Mucosa of descending colon (tissue), 3 donors: ENCODE measurements around the gene DNAH11. TPM values are rescaled to one million over a fixed set of nuclear protein-coding genes. Genes with fewer than 3 reads are reported as not detected.
"Not testable (repeated sequence)": the region's sequence is repeated elsewhere in the genome, so short reads cannot be mapped to it uniquely, and the experiment has no call there.

Experiments
- ATAC-seq: fragments of 200-7000 bp; cut with Tn5 transposase; one replicate; pipeline ENCODE4 v1.9.1; 2020; ENCODE audit warnings: mild to moderate bottlenecking, moderate library complexity
- DNase-seq, 3 donors: peaks; one replicate each; pipeline ENCODE4 v3.0.0-alpha.2; 2020
- H3K36me3 ChIP-seq: fragments of 200-600 bp; one replicate; pipeline ENCODE4 v1.8.0; 2021; ENCODE audit warnings: low read depth, mild to moderate bottlenecking
- H3K4me1 ChIP-seq: fragments of 200-600 bp; one replicate; pipeline ENCODE4 v1.8.0; 2021; ENCODE audit warnings: low read depth, mild to moderate bottlenecking
- H3K4me3 ChIP-seq: fragments of 200-600 bp; one replicate; pipeline ENCODE4 v1.8.0; 2021; ENCODE audit warnings: mild to moderate bottlenecking
- H3K9me3 ChIP-seq: fragments of 200-600 bp; one replicate; pipeline ENCODE4 v1.8.0; 2021; ENCODE audit warnings: mild to moderate bottlenecking
- intact Hi-C, 2 donors: fragments of 100-400 bp; cut with DNase I in 1 of 2; cut with micrococcal nuclease in 1 of 2; formaldehyde crosslinking; loops; one replicate each; pipeline versions ENCODE4 v1.11.0 to v1.11.1; 2022; cut with DNase I, micrococcal nuclease
- total RNA-seq, 3 donors: library from RNA; stranded (reverse); fragmentation: NEBNext Ultra II Directional in 2 of 3; extraction: Animal tissue kit (Norgen Biotek cat#: 25700) in 2 of 3; gene quantifications; one replicate each; pipeline versions ENCODE4 v1.2.1 to v1.2.4, GENCODE V29; 2021 to 2023
- TF ChIP-seq, protein P1 (sequence below): fragments of 200-600 bp; IDR thresholded peaks from one replicate; pipeline ENCODE4 v1.8.0; 2022; ENCODE audit warnings: antibody characterized with exemption, mild to moderate bottlenecking
- donor health status: DM: no; HTN: no; CAD: no; lungs with moderate emphysema.
- donor health status: DM: no; HTN: no; CAD: no.
- donor health status: DM: no; HTN: yes; CAD: no.

Gene DNAH11
- total RNA-seq, 3 donors from 2014 or later, result 0.02 to 0.47 (median 0.03) TPM

DNA sequence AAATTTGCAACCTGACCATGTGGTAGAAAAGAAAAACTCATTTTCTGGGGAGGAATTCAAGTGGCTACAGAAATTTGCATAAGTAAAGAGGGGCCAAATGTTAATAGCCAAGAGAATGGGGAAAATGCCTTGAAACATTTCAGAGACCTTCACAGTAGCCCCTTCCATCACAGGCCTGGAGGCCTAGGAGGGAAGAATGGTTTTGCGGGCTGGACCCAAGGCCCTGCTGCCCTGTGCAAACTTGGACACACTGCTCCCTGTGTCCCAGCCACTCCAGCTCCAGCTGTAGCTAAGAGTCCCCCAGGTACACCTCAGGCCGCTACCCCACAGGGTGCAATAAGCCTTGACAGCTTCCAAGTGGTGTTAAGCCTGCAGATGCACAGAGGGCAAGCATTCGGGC is 16.4 kb upstream of the DNAH11 start:
- DNase-seq (no peak), ATAC-seq (no peak)
- no peaks in the 10 kb centered on the region for H3K4me1 ChIP-seq
- no peaks in the 10 kb centered on the region for H3K36me3 ChIP-seq
- TF ChIP-seq, protein P1, sequence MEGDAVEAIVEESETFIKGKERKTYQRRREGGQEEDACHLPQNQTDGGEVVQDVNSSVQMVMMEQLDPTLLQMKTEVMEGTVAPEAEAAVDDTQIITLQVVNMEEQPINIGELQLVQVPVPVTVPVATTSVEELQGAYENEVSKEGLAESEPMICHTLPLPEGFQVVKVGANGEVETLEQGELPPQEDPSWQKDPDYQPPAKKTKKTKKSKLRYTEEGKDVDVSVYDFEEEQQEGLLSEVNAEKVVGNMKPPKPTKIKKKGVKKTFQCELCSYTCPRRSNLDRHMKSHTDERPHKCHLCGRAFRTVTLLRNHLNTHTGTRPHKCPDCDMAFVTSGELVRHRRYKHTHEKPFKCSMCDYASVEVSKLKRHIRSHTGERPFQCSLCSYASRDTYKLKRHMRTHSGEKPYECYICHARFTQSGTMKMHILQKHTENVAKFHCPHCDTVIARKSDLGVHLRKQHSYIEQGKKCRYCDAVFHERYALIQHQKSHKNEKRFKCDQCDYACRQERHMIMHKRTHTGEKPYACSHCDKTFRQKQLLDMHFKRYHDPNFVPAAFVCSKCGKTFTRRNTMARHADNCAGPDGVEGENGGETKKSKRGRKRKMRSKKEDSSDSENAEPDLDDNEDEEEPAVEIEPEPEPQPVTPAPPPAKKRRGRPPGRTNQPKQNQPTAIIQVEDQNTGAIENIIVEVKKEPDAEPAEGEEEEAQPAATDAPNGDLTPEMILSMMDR, result no peak
- H3K4me3 ChIP-seq, result no peak overlapping the region
- H3K9me3 ChIP-seq, result no peaks in the 10 kb centered on the region
- intact Hi-C loops, result no loop called here

- intact Hi-C loops, DNase-seq, H3K36me3 ChIP-seq, ATAC-seq, H3K4me1 ChIP-seq, H3K9me3 ChIP-seq, H3K4me3 ChIP-seq: not testable (repeated sequence)
Measured at GRCh38 chr7:21532485-21532884, 10.4 kb upstream of the DNAH11 start.

GRCh38 chr7:21533646-21534045 is 9.2 kb upstream of the DNAH11 start:
- H3K4me3 ChIP-seq, intact Hi-C loops: not testable (repeated sequence)

DNA sequence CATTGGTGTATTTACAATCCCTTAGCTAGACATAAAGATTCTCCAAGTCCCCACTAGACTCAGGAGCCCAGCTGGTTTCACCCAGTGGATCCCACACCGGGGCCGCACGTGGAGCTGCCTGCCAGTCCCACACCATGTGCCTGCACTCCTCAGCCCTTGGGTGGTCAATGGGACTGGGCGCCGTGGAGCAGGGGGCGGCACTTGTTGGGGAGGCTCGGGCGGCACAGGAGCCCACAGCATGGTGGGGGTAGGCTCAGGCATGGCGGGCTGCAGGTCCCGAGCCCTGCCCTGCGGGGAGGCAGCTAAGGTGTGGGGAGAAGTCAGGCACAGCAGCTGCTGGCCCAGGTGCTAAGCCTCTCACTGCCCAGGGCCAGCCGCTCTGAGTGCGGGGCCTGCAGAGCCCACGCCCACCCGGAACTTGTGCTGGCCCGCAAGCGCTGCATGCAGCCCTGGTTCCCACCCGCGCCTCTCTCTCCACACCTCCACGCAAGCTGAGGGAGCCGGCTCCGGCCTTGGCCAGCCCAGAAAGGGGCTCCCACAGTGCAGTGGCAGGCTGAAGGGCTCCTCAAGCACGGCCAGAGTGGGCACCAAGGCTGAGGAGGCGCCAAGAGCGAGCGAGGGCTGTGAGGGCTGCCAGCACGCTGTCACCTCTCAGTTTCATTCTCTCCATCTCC is 6.3 kb upstream of the DNAH11 start:
- DNase-seq, intact Hi-C loops, H3K4me1 ChIP-seq, H3K4me3 ChIP-seq, H3K36me3 ChIP-seq, ATAC-seq, H3K9me3 ChIP-seq: not testable (repeated sequence)

More at GRCh38 chr7:21533646-21534045, 9.2 kb upstream of the DNAH11 start:
- H3K36me3 ChIP-seq, DNase-seq, H3K9me3 ChIP-seq, ATAC-seq, H3K4me1 ChIP-seq: not testable (repeated sequence)

DNA sequence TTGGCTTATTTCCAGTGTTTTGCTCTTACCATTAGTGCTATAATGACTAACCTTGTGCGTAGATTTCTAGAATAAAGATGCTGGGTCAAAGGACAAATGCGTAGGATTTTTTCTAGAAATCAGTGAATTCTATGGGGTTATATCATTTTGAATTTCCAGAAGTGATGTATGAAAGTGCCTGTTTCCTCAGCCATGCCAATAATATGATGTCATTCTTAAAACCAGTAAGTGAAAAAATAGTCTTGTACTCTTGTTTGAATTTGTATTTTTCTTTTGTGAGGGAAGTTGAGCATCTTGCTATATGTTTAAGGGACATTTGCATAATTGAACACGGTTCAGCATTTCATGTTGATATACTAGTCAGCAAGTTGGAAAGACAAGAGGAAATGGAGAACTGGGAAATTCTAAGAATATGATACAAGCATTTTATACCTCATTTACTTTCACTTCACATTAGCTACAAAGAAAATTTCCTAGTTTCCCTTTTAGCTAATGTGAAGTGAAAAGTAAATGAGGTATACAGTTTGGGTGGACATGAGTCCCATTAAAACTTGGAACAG is 3.8 kb upstream of the DNAH11 start:
- no peak for DNase-seq
- Histone ChIP-seq H3K4me3 (no peak overlapping the region), H3K9me3 (no peaks in the 10 kb centered on the region), H3K36me3 (no peaks in the 10 kb centered on the region), H3K4me1 (peaks cover 7% of the 10 kb centered on the region)
- TF ChIP-seq, protein P1, result no peak
- no peak for ATAC-seq
- intact Hi-C loops, result no loop called here

DNA sequence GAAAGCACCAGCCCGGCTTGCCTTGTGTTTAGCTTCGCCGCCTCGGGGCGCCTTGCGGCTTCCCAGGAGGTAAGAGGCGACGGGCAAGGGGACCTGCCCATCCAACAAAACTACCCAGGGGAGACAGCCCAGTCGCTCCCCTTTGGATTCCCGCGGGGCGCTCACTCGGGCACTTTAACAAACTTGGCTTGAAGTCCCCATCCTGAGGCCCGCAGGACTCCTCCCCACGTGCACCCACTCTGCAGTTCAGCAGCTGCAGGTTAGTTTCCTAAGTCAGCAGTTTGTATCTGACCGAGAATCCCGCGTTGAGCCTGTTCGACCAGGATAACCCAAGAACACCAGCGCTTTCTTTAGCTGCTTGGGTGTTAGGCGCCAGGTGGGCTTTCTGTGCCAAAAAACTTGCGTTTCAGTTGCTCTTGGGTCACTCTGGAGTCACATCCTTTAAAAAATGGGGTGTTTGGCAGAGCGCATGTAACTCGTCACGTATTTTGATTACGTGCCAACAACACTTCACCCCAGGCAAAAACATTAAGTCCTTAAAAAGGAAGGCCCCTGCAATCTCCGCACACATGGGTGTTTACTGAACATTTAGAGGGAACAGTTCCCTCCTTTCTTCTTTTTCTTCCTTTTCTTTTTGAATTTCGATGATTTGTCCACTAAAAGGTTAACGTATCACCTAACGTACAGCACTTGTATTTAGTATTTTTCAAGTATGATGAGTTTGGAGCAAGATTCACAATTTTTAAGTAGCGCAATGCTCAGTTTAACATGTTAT is 876 bp downstream of the DNAH11 start:
- H3K9me3 ChIP-seq, result no peaks in the 10 kb centered on the region
- intact Hi-C loops, result no loop called here
- TF ChIP-seq, protein P1, result no peak
- DNase-seq, result no peak
- no peak overlapping the region for H3K4me3 ChIP-seq
- no peak for ATAC-seq
- peaks cover 7% of the 10 kb centered on the region for H3K4me1 ChIP-seq
- H3K36me3 ChIP-seq, result no peaks in the 10 kb centered on the region

DNA sequence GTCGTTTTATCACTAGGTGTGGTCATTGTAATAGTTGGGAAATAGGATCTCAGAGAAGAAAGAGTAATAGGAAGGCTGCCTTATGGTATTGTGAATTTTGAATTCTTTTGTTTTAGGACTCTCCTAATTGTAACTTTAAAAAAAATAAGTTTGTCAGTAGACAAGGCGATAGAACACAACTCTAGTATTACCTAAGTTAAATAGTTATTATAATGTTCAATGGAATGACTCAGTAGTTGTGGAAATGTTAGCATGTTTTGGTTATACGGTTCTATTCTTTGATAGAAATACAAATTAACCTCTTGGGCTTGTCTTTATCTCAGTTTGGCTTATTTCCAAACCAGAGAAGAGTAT is 1.4 kb downstream of the DNAH11 start:
- H3K36me3 ChIP-seq, result no peaks in the 10 kb centered on the region
- intact Hi-C loops, result no loop called here

More for the DNA sequence above, 1.4 kb downstream of the DNAH11 start:
- Histone ChIP-seq H3K9me3 (no peaks in the 10 kb centered on the region), H3K4me1 (peaks cover 7% of the 10 kb centered on the region), H3K4me3 (no peak overlapping the region)
- TF ChIP-seq, protein P1, result no peak
- ATAC-seq, result no peak
- no peak for DNase-seq
